A673 (cell line): Measurements from ENCODE around the gene FAM124B. TPM values are rescaled to one million over a fixed set of nuclear protein-coding genes. Genes with fewer than 3 reads are reported as not detected.

ENCODE experiments used
- BruUV-seq: library from RNA; stranded (reverse); fragments of 400-500 nt; replicated peaks from 2 replicates; lab custom pipeline; 2021; lab: Mats Ljungman, UMichigan
- CTCF ChIA-PET: fragments of 300-600 bp; sonication (Branson Sonifier 250); formaldehyde crosslinking; loops from one replicate; lab custom pipeline; 2022; ENCODE audit warnings: antibody characterized with exemption; lab: Charles Lee
- POLR2A ChIA-PET: fragments of 300-600 bp; sonication (Branson Sonifier 250); formaldehyde crosslinking; loops from one replicate; lab custom pipeline; 2022; ENCODE audit warnings: antibody characterized with exemption; ENCODE audit not compliant: low non-redundant PET; lab: Charles Lee
- DNase-seq: peaks from one replicate; pipeline ENCODE4 v3.0.0-alpha.2; 2015; ENCODE audit warnings: low spot score
- H3K27ac ChIP-seq: fragments of 200-600 bp; sonication (generic); 2 replicates; pipeline ENCODE4 v1.5.1; 2016; ENCODE audit warnings: mixed run types, low read depth, mild to moderate bottlenecking, mixed read lengths, antibody characterized with exemption, low read length; ENCODE audit not compliant: poor library complexity, severe bottlenecking
- H3K27me3 ChIP-seq: fragments of 200-600 bp; sonication (generic); replicated peaks from 2 replicates; pipeline ENCODE4 v1.6.1; 2017; ENCODE audit warnings: mixed run types, low read depth, mild to moderate bottlenecking, mixed read lengths, antibody characterized with exemption, low read length; ENCODE audit not compliant: insufficient read depth, poor library complexity
- H3K36me3 ChIP-seq: fragments of 200-600 bp; sonication (generic); 2 replicates; pipeline ENCODE4 v1.6.1; 2016; ENCODE audit warnings: mixed run types, mild to moderate bottlenecking, mixed read lengths, antibody characterized with exemption, low read length; ENCODE audit not compliant: insufficient read depth, poor library complexity, severe bottlenecking
- H3K4me1 ChIP-seq: fragments of 200-600 bp; sonication (generic); 2 replicates; pipeline ENCODE4 v1.6.1; 2017; ENCODE audit warnings: mixed run types, mild to moderate bottlenecking, mixed read lengths, antibody characterized with exemption, low read length; ENCODE audit not compliant: insufficient read depth, poor library complexity, severe bottlenecking
- H3K4me3 ChIP-seq: fragments of 200-600 bp; sonication (generic); 2 replicates; pipeline ENCODE4 v1.5.1; 2016; ENCODE audit warnings: low read depth, mixed run types, mild to moderate bottlenecking, mixed read lengths, low read length; ENCODE audit not compliant: poor library complexity, severe bottlenecking
- H3K9me3 ChIP-seq: fragments of 200-600 bp; sonication (generic); 2 replicates; pipeline ENCODE4 v1.6.1; 2016; ENCODE audit warnings: mixed run types, low read depth, mild to moderate bottlenecking, mixed read lengths, antibody characterized with exemption, low read length; ENCODE audit not compliant: poor library complexity, severe bottlenecking
- CTCF ChIP-seq: fragments of 300-800, 200-600 bp; sonication (generic); conservative IDR thresholded peaks from 2 replicates; pipeline ENCODE4 v1.5.1; 2017; ENCODE audit warnings: low read depth, mild to moderate bottlenecking, antibody characterized with exemption, low read length, moderate library complexity, mixed read lengths
- EZH2 ChIP-seq: fragments of 200-600 bp; sonication (generic); IDR thresholded peaks from 2 replicates; pipeline ENCODE4 v1.6.1; 2017; ENCODE audit warnings: borderline replicate concordance, low read depth, mild to moderate bottlenecking, mixed read lengths, antibody characterized with exemption, low read length; ENCODE audit not compliant: poor library complexity, severe bottlenecking
- intact Hi-C: fragments of 100-400 bp; cut with micrococcal nuclease; formaldehyde crosslinking; loops from one replicate; pipeline ENCODE4 v1.10.0; 2022; ENCODE audit not compliant: unreplicated experiment
- total RNA-seq: library from RNA; stranded (reverse); gene quantifications from 2 replicates; pipeline ENCODE4 v1.2.3, GENCODE V29; 2021

Gene FAM124B
- total RNA-seq, 1 experiment from 2014 or later = not detected

- ChIA-PET POLR2A (no interaction called here), CTCF (no interaction called here)
- H3K9me3 ChIP-seq = no peaks in the 10 kb centered on the region
- DNase-seq = no peak
- no peaks in the 10 kb centered on the region for H3K36me3 ChIP-seq
- TF ChIP-seq CTCF (no peak), EZH2 (no peak)
- BruUV-seq = no TSS peak
- intact Hi-C loops = no loop called here
- H3K27ac ChIP-seq = no peak overlapping the region
- H3K4me1 ChIP-seq = no peaks in the 10 kb centered on the region
- H3K27me3 ChIP-seq = no peaks in the 10 kb centered on the region
- H3K4me3 ChIP-seq = no peak overlapping the region
These were observed 73.1 kb downstream of the FAM124B start for GRCh38 chr2:224328798-224329197.

Other genes starting within 250 kb of the FAM124B start
- gene CUL3, start 183.3 kb upstream of the FAM124B start, total RNA-seq = 137 and 140 TPM in 2 replicates